H9 (cell line): Measurements from ENCODE around the gene MRM2. TPM values are rescaled to one million over a fixed set of nuclear protein-coding genes. Genes with fewer than 3 reads are reported as not detected.

Experiments used
- DNase-seq: peaks from one replicate; pipeline ENCODE4 v3.0.0-alpha.2; 2017
- H2AFZ ChIP-seq: one replicate; pipeline ENCODE4 v1.6.1; 2013; ENCODE audit warnings: mild to moderate bottlenecking, low read length, control low read depth, moderate library complexity
- H2AK5ac ChIP-seq: 2 replicates; pipeline ENCODE4 v1.6.1; 2013; ENCODE audit warnings: low read length, control low read depth, mixed read lengths; ENCODE audit not compliant: insufficient read length
- H2BK120ac ChIP-seq: one replicate; pipeline ENCODE4 v1.6.1; 2013; ENCODE audit warnings: low read depth, mild to moderate bottlenecking, low read length, control low read depth, inconsistent platforms; ENCODE audit not compliant: poor library complexity, severe bottlenecking
- H2BK12ac ChIP-seq: 2 replicates; pipeline ENCODE4 v1.6.1; 2013; ENCODE audit warnings: low read length, control low read depth, mixed read lengths, low read depth; ENCODE audit not compliant: insufficient read length
- H2BK15ac ChIP-seq: 2 replicates; pipeline ENCODE4 v1.6.1; 2013; ENCODE audit warnings: low read depth, low read length, control low read depth
- H2BK20ac ChIP-seq: one replicate; pipeline ENCODE4 v1.6.1; 2013; ENCODE audit warnings: low read depth, mild to moderate bottlenecking, low read length, control low read depth, inconsistent platforms; ENCODE audit not compliant: poor library complexity, severe bottlenecking
- H2BK5ac ChIP-seq: 2 replicates; pipeline ENCODE4 v1.6.1; 2013; ENCODE audit warnings: low read length, control low read depth, mixed read lengths; ENCODE audit not compliant: insufficient read length
- H3K14ac ChIP-seq: 2 replicates; pipeline ENCODE4 v1.6.1; 2013; ENCODE audit warnings: low read length, control low read depth; ENCODE audit not compliant: insufficient read depth
- H3K18ac ChIP-seq: 2 replicates; pipeline ENCODE4 v1.6.1; 2013; ENCODE audit warnings: low read depth, mild to moderate bottlenecking, mixed read lengths, low read length, control low read depth; ENCODE audit not compliant: insufficient read length
- H3K23ac ChIP-seq: 2 replicates; pipeline ENCODE4 v1.6.1; 2013; ENCODE audit warnings: low read length, control low read depth, mixed read lengths, low read depth; ENCODE audit not compliant: insufficient read length
- H3K23me2 ChIP-seq: 2 replicates; pipeline ENCODE4 v1.6.1; 2013; ENCODE audit warnings: low read depth, mild to moderate bottlenecking, mixed read lengths, low read length, control low read depth; ENCODE audit not compliant: insufficient read length, poor library complexity, severe bottlenecking
- H3K27ac ChIP-seq: 2 replicates; pipeline ENCODE4 v1.5.1; 2013; ENCODE audit warnings: low read length, control low read depth, mixed read lengths, low read depth; ENCODE audit not compliant: insufficient read length
- H3K27me3 ChIP-seq: 2 replicates; pipeline ENCODE4 v1.6.1; 2013; ENCODE audit warnings: low read length, control low read depth, inconsistent platforms; ENCODE audit not compliant: insufficient read depth
- H3K4ac ChIP-seq: 2 replicates; pipeline ENCODE4 v1.6.1; 2013; ENCODE audit warnings: low read depth, mild to moderate bottlenecking, control low read depth, inconsistent platforms, low read length, moderate library complexity
- H3K4me1 ChIP-seq: 2 replicates; pipeline ENCODE4 v1.6.1; 2013; ENCODE audit warnings: low read length, control low read depth, inconsistent platforms; ENCODE audit not compliant: insufficient read depth
- H3K4me2 ChIP-seq: 2 replicates; pipeline ENCODE4 v1.6.1; 2013; ENCODE audit warnings: low read length, control low read depth, mixed read lengths; ENCODE audit not compliant: insufficient read length, insufficient read depth
- H3K56ac ChIP-seq: 2 replicates; pipeline ENCODE4 v1.6.1; 2013; ENCODE audit warnings: low read depth, mild to moderate bottlenecking, mixed read lengths, low read length, control low read depth; ENCODE audit not compliant: insufficient read length
- H3K79me1 ChIP-seq: 2 replicates; pipeline ENCODE4 v1.6.1; 2013; ENCODE audit warnings: low read depth, mild to moderate bottlenecking, moderate library complexity, low read length, control low read depth, inconsistent platforms; ENCODE audit not compliant: insufficient read depth, poor library complexity, severe bottlenecking
- H3K79me2 ChIP-seq: 2 replicates; pipeline ENCODE4 v1.6.1; 2013; ENCODE audit warnings: low read length, control low read depth, inconsistent platforms; ENCODE audit not compliant: insufficient read depth
- H3K9ac ChIP-seq: 2 replicates; pipeline ENCODE4 v1.6.1; 2013; ENCODE audit warnings: low read length, control low read depth, mixed read lengths; ENCODE audit not compliant: insufficient read length; ENCODE audit errors: extremely low read depth
- H3K9me3 ChIP-seq: one replicate; pipeline ENCODE4 v1.6.1; 2013; ENCODE audit warnings: low read depth, low read length, inconsistent platforms; ENCODE audit not compliant: control insufficient read depth
- H3T11ph ChIP-seq: one replicate; pipeline ENCODE4 v1.6.1; 2013; ENCODE audit warnings: mild to moderate bottlenecking, low read length, control low read depth, inconsistent platforms
- H4K20me1 ChIP-seq: one replicate; pipeline ENCODE4 v1.6.1; 2013; ENCODE audit not compliant: control insufficient read depth, insufficient read length, insufficient read depth
- H4K5ac ChIP-seq: 2 replicates; pipeline ENCODE4 v1.6.1; 2013; ENCODE audit warnings: low read depth, mild to moderate bottlenecking, mixed read lengths, low read length, control low read depth; ENCODE audit not compliant: insufficient read length
- H4K8ac ChIP-seq: replicated peaks from 2 replicates; pipeline ENCODE4 v1.6.1; 2013; ENCODE audit warnings: low read length, control low read depth, mixed read lengths, low read depth; ENCODE audit not compliant: insufficient read length
- H4K91ac ChIP-seq: 2 replicates; pipeline ENCODE4 v1.6.1; 2013; ENCODE audit warnings: low read depth, mild to moderate bottlenecking, moderate library complexity, mixed read lengths, low read length, control low read depth; ENCODE audit not compliant: insufficient read length
- H3K27ac Mint-ChIP-seq, 3 experiments: 2 replicates in 2 of 3; 3 replicates in 1 of 3; pipeline ENCODE4 v1.8.0; 2020 to 2021; ENCODE audit warnings: mixed read lengths in 3 of 3, mild to moderate bottlenecking in 1 of 3, moderate library complexity in 1 of 3
- H3K27me3 Mint-ChIP-seq: 2 replicates; pipeline ENCODE4 v1.8.0; 2021; ENCODE audit warnings: low read depth, mild to moderate bottlenecking, moderate library complexity, mixed read lengths
- H3K36me3 Mint-ChIP-seq, 3 experiments: 2 replicates in 2 of 3; 3 replicates in 1 of 3; pipeline ENCODE4 v1.8.0; 2020 to 2021; ENCODE audit warnings: low read depth in 3 of 3, mixed read lengths in 3 of 3; ENCODE audit not compliant: insufficient read depth in 1 of 3
- H3K4me1 Mint-ChIP-seq, 2 experiments: 2 replicates each; pipeline ENCODE4 v1.8.0; 2020; ENCODE audit warnings: mixed read lengths in 2 of 2
- H3K4me3 Mint-ChIP-seq, 2 experiments: 2 replicates in 1 of 2; 3 replicates in 1 of 2; pipeline ENCODE4 v1.8.0; 2020 to 2021; ENCODE audit warnings: mild to moderate bottlenecking in 2 of 2, mixed read lengths in 2 of 2, moderate library complexity in 1 of 2
- H3K9me3 Mint-ChIP-seq, 2 experiments: 2 replicates in 1 of 2; 3 replicates in 1 of 2; pipeline ENCODE4 v1.8.0; 2020; ENCODE audit warnings: mild to moderate bottlenecking in 2 of 2, mixed read lengths in 2 of 2, moderate library complexity in 1 of 2
- CTCF ChIP-seq: fragments of 200-600 bp; sonication (generic); conservative IDR thresholded peaks from 3 replicates; pipeline ENCODE4 v1.8.0; 2021; ENCODE audit warnings: antibody characterized with exemption, mild to moderate bottlenecking
- WGBS: extraction: QIAGEN DNeasy Blood & Tissue Kit; methylation state at CpG from one replicate; pipeline ENCODE4 v1.1.7; 2013; ENCODE audit warnings: missing lambda C conversion rate, low lambda C conversion rate, mixed read lengths; ENCODE audit not compliant: insufficient read length; ENCODE audit errors: extremely low coverage; 5-methylcytosine and 5-hydroxymethylcytosine counted together
- total RNA-seq: library from RNA; stranded (reverse); gene quantifications from 2 replicates; pipeline ENCODE4 v1.2.1, GENCODE V29; 2021

MRM2 gene
- total RNA-seq, 1 experiment from 2014 or later: 59.0 TPM

- no peaks in the 10 kb centered on the region for H3K79me1 ChIP-seq
- no peaks in the 10 kb centered on the region for H3K27me3 ChIP-seq
Measured at GRCh38 chr7:2289621-2290020, 47.6 kb upstream of the MRM2 start.

More at GRCh38 chr7:2289621-2290020, 47.6 kb upstream of the MRM2 start:
- Mint-ChIP-seq H3K27me3 (no peaks in the 10 kb centered on the region), H3K9me3 (no peaks in the 10 kb centered on the region), H3K27ac (peak overlapping the region in 1 of 3 experiments; percentile 14; a peak in 1 of 7 replicates), H3K4me1 (no peaks in the 10 kb centered on the region), H3K4me3 (no peak overlapping the region), H3K36me3 (no peaks in the 10 kb centered on the region; a peak in 3 of 7 replicates)
- Histone ChIP-seq H4K91ac (no peak overlapping the region), H2BK15ac (no peak overlapping the region), H3K27ac (no peak overlapping the region), H4K5ac (no peak overlapping the region), H3K14ac (no peak overlapping the region), H3K23me2 (no peaks in the 10 kb centered on the region), H2AFZ (no peak overlapping the region), H2BK120ac (no peak overlapping the region), H3K79me2 (no peaks in the 10 kb centered on the region; the same call in 1 of the 2 replicates), H3K4me2 (no peak overlapping the region), H3T11ph (no peak overlapping the region), H3K4ac (no peak overlapping the region), H2AK5ac (no peak overlapping the region), H2BK12ac (no peak overlapping the region), H3K9ac (no peak overlapping the region), H3K23ac (no peak overlapping the region), H3K4me1 (no peaks in the 10 kb centered on the region), H4K8ac (no peak overlapping the region), H3K9me3 (no peaks in the 10 kb centered on the region), H2BK20ac (no peak overlapping the region), H3K56ac (no peak overlapping the region), H4K20me1 (no peaks in the 10 kb centered on the region), H3K18ac (no peak overlapping the region), H2BK5ac (no peak overlapping the region)
- no CpG with 5 or more reads among the region's 13 CpGs for WGBS
- no peak for TF ChIP-seq CTCF
- no peak for DNase-seq
